Measurements from ENCODE around the gene HAL. TPM values are rescaled to one million over a fixed set of nuclear protein-coding genes. Genes with fewer than 3 reads are reported as not detected.

The HAL gene
- total RNA-seq, 1 donor = not detected

- no peak overlapping the region for H3K4me3 ChIP-seq (ENCODE audit: low read depth, low read length)
- no peak for DNase-seq (ENCODE audit: low read depth)
- TF ChIP-seq CTCF (IDR thresholded peaks at IDR 0.05; ENCODE audit: insufficient read depth, low read depth, low read length) = no peak
Measured at GRCh38 chr12:95988506-95989275, 7.5 kb downstream of the HAL start.

- no peak for TF ChIP-seq CTCF (IDR thresholded peaks at IDR 0.05; ENCODE audit: insufficient read depth, low read depth, low read length)
- DNase-seq (ENCODE audit: low read depth) = peak; percentile 39
- no peak overlapping the region for H3K4me3 ChIP-seq (ENCODE audit: low read depth, low read length)
Measured at GRCh38 chr12:95986635-95987570, 9.2 kb downstream of the HAL start.

GRCh38 chr12:95984682-95985081, 11.5 kb downstream of the HAL start:
- no peak for DNase-seq (ENCODE audit: low read depth)
- TF ChIP-seq CTCF (IDR thresholded peaks at IDR 0.05; ENCODE audit: insufficient read depth, low read depth, low read length) = no peak
- no peak overlapping the region for H3K4me3 ChIP-seq (ENCODE audit: low read depth, low read length)

- DNase-seq (ENCODE audit: low read depth) = no peak
- H3K4me3 ChIP-seq (ENCODE audit: low read depth, low read length) = no peak overlapping the region
- no peak for TF ChIP-seq CTCF (IDR thresholded peaks at IDR 0.05; ENCODE audit: insufficient read depth, low read depth, low read length)
Measured at GRCh38 chr12:95982602-95983001, 13.5 kb downstream of the HAL start.

- no peak for TF ChIP-seq CTCF (IDR thresholded peaks at IDR 0.05; ENCODE audit: insufficient read depth, low read depth, low read length)
- H3K4me3 ChIP-seq (ENCODE audit: low read depth, low read length) = no peak overlapping the region
- DNase-seq (ENCODE audit: low read depth) = no peak
Measured at GRCh38 chr12:95980437-95980836, 15.7 kb downstream of the HAL start.

- no peak for TF ChIP-seq CTCF (IDR thresholded peaks at IDR 0.05; ENCODE audit: insufficient read depth, low read depth, low read length)
- DNase-seq (ENCODE audit: low read depth) = no peak
Measured at GRCh38 chr12:95978774-95979173, 17.4 kb downstream of the HAL start.

More at GRCh38 chr12:95978774-95979173, 17.4 kb downstream of the HAL start:
- no peak overlapping the region for H3K4me3 ChIP-seq (ENCODE audit: low read depth, low read length)
